ENCODE data around the gene ABCG5. TPM values are rescaled to one million over a fixed set of nuclear protein-coding genes. Genes with fewer than 3 reads are reported as not detected.
A peak's percentile ranks its signal among the peaks of the same experiment; 100 is the strongest.

The ABCG5 gene
- total RNA-seq, 2 donors from 2014 or later: 0.09 to 0.14 TPM

DNA sequence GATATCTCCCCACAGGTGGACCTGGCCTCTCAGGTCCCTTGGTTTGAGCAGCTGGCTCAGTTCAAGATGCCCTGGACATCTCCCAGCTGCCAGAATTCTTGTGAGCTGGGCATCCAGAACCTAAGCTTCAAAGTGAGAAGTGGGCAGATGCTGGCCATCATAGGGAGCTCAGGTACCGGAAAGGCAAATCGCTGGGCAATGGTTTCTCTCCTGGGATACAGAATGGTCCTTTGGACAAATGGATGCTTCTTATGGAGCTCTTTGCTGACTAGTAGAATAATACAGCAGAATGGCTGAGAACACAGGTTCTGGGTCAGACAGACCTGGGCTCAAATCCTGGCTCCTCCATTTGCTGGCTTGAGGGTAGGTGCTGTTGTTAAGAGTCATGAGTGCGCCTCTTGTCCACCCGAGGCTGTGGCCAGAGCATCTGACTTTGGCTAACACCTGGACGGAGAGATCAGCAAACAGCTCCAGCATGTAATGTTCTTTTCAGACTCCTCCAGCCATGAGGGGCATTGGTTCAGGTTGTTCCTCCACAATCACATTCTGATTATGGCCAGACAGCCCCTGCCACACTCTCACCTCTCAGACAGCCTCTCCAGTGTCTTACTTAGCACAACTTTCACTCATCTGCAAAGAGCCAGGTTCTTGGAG, 7.6 kb upstream of the ABCG5 start:
- DNase-seq: no peak
- no peak for ATAC-seq
- intact Hi-C loops (cut with DNase I, micrococcal nuclease): no loop called here

DNA sequence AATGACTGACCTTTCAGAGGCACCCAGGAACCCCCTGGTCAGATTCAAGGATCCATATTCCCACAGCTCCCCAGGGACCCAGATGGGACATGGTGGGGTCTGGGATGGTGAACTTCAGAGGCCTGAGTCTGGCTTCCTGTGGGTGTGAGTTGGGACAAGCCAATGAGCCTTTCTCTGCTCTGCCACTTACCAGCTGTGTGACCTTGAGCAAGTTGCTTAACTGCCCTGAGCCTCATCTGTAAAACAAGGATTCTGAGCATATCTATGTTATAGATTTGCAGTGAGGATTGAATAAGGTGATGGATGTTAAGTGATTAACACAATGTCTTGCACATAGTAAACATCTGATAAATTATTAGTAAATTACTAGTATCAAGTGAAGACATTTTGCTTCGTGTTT, 6.5 kb upstream of the ABCG5 start:
- no peak for ATAC-seq
- DNase-seq: no peak
- intact Hi-C loops (cut with DNase I, micrococcal nuclease): no loop called here

DNA sequence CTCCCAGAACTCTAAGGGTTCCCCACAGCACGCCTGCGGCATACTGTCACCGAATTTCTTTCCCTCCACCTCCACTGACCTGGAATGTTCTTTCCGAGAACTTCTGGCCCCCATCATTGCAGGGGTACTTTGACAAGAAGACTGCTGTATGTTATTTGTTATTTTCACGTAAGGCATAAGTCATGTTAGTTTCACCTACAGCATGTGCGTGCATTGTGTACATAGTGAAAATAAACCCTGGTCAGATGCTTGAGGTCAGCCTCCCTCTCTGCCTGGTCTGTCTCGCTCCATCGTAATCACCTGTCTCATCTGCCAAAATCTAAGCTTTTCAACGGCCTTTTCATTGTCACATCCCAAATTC, 4.2 kb upstream of the ABCG5 start:
- intact Hi-C loops (cut with DNase I, micrococcal nuclease): no loop called here
- ATAC-seq (no peak), DNase-seq (no peak)

DNA sequence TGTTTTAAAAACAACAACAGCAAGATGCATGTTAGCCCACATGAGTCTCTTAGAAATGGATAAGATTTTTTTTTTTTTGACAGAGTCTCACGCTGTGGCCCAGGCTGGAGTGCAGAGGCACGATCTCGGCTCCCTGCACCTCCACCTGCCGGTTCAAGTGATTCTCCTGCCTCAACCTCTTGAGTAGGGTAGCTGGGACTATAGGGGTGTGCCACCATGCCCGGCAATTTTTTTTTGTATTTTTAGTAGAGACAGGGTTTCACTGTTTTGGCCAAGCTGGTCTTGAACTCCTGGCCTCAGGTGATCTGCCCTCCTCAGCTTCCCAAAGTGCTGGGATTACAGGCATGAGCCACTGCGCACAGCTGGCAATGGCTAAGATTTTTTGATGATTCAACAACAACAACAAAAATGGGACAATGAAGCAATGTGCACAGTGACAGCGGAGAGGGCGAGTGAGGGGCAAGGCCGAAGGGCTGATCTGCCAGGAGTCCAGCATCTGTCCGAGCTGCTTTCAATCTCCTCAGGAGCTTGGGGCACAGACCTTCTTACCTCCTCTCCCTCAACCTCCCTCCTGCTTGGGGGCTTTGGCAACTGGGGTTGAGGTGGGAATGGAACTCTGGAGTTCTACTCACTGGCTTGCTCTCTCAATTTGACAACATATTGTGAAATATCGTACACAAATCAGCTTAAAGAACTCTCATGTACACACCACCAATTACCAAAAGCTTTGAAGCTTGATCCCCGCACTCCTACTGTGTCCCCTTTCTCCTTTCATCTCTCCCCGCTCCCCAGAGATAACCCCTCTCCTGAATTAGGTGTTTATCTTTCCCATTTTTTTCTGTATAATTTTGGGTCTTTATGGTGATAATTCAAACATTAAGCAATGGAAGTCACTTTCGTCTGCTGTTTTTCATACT, 3.6 kb upstream of the ABCG5 start:
- intact Hi-C loops (cut with DNase I, micrococcal nuclease): no loop called here
- no peak for ATAC-seq
- no peak for DNase-seq

DNA sequence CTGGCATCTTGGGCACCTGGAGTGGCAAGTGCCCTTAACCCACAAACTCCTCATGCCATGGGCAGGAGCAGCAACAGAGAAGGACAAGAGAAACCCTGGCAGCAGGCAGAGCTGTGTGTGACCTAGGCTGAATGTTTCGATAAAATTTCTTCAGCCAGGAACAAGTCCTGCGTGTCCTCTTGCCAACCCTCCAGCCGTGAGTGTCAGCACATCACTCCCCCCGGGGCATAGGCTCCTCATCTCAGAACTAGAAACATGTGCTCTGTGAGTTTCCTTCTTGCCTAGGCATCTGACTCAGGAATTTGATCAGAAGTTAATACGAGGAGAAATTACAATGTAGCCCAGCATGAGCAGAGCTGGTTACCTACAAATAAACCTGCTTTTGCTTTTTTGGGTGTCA, 2.3 kb upstream of the ABCG5 start:
- ATAC-seq: no peak
- intact Hi-C loops (cut with DNase I, micrococcal nuclease): no loop called here
- DNase-seq: no peak

DNA sequence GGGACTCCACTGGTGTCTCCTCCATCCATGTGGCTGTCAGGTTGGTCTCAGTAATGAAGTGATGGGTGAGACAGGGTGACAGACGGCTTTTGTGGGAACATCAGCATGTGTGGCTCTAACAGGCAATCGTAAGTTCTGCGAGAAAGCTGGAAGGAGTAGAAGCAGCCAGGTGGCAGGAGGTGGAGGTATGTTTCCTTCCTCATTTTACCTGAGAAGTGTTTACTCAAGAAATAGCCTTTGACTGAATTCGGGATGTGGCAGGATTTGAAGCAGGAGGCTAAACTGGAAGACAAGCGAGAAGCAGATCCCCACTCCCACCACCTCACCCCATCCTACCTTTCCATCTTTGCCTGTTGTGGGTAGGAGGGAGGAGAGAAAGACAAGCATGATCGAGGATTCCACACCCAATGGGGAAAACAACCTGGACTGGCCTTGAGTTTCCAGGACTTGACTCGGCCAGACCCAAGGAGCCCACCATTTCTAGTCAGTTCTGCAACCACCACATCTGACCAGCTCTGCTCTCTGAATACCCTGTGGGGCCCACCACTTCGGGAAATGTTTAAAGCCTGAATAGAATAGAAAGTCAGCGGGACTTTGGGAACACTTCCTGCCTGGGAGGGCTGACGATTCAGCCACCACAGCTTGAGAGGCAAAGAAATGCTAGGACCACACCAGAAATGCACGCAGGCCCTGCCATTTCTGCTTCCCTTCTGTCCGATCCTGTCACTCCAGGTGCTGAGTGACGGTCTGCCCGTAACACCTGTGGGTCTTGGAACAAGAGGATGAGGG, 1.3 kb upstream of the ABCG5 start:
- ATAC-seq (no peak), DNase-seq (no peak)
- intact Hi-C loops (cut with DNase I, micrococcal nuclease): no loop called here

DNA sequence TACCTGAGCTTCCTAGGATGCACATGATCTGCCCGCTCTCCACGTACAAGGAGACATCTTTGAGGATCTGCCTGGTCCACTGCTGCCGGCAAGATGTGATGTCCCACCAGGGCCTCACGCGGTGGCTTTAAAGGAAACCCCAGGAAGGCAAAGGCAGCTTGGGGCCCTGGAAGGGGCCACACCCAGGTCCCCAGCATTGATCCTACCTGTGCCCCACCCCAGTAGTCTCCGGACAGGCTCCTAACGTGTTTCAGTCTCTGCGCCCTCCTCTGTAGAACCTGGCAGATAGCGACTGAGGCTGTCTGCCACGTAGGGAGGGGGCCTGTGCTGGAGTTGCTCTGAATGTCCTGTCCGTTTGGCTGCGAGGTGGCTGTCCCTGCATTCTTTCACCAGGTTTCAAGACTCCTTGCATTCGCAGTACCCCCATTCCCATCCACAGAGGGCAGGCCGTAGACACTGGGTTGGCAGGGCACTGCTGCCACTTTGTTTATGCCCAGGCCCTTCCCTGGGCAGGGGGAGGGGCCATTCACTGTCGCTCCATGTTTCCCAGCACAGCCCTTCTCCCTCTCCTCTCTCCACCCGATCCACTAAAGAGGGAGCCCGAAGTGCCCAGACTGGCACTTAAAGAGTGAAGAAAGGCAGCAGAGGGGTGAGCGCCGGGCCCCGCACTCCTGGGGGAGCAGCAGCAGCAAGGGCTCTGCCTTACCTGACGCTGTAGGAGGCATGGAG, 644 bp downstream of the ABCG5 start:
- intact Hi-C loops (cut with DNase I, micrococcal nuclease): no loop called here
- ATAC-seq: no peak
- no peak for DNase-seq

DNA sequence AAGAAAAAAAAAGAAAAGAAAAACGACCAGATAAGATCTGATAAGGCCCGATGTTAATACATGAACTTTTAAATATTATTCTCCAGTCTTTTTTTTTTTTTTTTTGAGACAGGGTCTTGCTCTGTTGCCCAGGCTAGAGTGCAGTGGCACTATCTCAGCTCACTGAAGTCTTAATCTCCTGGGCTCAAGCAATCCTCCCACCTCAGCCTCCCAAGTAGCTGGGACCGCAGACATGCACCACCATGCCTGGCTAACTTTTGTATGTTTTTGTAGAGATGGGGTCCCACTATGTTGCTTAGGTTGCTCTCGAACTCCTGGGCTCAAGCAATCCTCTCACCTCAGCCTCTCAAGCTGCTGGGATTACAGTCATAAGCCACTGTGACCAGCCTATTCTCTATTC, 1.6 kb downstream of the ABCG5 start:
- ATAC-seq: no peak
- intact Hi-C loops (cut with DNase I, micrococcal nuclease): no loop called here
- no peak for DNase-seq

DNA sequence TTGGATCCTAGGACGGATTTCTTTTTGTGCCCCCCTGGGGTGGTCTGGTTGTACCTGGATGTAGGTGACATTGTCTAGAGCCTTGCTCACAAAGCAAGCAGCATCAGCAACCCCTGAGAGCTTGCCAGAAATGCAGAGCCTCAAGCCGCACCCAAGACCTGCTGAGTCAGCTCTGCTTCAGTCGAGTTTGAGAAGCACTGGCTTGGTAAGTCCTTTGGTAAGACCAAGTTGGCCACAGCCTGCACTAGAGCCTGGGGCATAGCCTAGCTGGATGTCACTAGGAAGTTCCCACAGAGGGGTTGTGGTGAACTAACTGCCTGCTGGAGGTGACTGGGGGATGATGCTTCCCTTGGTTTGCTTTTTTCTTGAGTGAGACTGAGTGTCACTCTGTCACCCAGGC, 6.2 kb downstream of the ABCG5 start:
- intact Hi-C loops (cut with DNase I, micrococcal nuclease): no loop called here
- ATAC-seq (peak; percentile 51), DNase-seq (no peak)

DNA sequence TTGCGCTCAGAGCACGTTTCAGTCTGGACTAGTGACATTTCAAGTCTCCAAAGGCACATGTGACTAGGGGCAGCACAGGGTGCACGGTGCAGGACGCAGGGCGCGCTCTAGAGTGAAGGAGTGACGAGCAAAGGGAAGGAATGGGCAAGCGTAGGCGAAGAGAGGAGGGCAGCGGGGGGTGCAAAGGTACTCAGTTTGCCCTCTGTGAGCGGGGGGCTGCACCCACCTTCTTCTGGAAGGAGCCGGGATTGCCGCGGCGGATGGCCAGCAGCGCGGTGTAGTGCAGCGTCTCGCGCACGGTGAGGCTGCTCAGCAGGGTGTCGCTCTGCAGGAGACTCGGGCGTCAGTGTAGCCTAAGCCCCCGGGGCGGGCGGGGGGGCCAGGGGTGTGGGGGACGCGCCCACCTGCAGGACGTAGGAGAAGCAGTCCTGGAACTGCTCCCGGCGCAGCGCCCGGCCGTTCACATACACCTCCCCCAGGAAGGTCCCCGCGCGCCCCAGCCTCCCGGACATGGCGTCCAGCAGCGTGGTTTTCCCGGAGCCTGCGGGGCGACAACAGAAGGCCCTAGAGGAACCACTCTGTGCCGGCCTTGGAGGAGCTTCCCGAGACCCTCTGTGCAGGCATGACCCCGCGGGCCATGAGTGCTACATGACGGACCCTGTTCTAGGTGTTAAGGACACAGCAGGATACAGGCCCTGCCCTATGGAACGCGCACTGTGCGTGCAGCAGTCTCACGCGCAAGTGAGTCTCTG, 6.9 kb downstream of the ABCG5 start:
- ATAC-seq: peak; percentile 78
- DNase-seq: peak in 1 of 2 donors; percentile 23
- intact Hi-C loops (cut with DNase I, micrococcal nuclease): no loop called here

DNA sequence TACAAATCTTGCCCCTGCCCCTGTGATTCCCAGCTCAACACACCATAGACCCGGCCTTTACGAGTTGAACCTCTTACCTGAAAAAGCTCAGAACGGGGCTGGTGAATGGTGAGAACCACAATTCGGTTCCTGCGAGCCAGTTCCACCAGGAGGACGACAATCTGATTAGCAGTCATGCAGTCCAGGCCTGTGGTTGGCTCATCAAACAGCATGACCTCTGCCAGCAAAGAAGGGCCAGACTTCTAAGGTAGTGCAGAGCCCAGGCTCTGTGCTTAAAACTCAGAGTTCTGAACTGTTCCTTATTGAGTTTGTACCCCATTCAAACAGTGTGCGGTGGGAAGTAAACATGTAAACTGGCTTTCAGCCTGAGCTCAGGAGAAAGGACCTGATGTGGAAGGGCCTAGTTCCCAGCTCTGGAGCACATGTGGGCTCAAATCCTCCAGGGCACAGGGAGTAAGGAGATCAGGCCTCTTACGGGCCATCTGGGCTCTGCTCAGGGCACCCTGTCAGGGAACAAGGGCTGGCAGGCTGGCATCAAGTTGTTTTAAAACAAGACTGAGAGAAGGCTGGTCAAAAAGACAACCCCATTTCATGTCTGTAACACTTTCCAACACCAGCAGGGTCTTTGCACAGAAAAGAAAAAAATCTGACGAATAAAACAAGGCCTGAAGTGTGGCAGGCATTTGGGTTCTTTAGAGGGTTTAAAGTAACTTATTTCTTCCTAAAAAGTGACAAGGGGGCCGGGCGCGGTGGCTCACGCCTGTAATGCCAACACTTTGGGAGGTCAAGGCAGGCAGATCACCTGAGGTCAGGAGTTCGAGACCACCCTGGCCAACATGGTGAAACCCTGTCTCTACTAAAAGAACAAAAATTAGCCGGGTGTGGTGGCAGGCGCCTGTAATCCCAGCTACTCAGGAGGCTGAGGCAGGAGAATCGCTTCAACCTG, 12.1 kb downstream of the ABCG5 start:
- DNase-seq: no peak
- intact Hi-C loops (cut with DNase I, micrococcal nuclease): no loop called here
- ATAC-seq: no peak

DNA sequence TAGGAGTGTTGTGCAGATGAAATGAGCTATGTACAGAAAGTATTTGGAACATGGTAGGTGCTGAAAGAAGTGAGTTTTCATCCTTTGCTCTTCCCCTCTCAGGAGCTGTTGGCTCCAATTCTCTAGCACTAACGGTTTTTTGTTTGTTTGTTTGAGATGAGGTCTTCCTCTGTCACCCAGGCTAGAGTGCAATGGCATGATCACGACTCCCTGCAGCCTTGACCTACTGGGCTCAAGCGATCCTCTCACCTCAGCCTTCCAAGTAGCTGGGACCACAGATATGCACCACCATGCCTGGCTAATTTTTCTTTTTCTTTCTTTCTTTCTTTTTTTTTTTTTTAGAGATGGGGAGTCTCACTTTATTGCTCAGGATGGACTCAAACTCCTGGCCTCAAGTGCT, 12.8 kb downstream of the ABCG5 start:
- intact Hi-C loops (cut with DNase I, micrococcal nuclease): no loop called here
- no peak for DNase-seq
- no peak for ATAC-seq

DNA sequence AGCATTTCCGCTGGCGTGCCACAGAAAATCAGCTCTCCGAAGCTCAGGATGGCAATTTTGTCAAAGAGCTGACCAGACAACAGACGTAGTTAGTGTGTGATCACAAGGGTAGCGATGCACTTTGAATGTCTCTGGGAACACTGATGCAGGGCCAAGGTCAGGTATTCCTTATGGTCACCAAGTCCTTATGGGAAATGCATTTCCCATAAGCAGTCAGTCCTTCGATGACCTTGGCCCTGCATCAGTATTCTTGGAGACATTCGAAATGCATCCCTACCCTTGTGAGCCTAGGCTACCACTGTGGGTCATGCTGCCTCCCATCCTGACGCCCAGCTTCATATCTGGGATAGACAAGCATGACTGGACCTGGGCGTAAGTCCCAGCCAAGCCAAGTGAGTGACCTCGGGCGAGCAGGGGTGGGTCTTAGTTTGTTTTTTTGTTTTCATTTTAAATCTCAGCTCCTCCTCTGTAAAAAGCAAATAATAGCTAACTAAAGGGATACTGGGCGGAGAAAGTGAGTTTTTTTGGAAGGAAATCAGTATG, 13.6 kb downstream of the ABCG5 start:
- intact Hi-C loops (cut with DNase I, micrococcal nuclease): no loop called here
- DNase-seq: no peak
- ATAC-seq: no peak

DNA sequence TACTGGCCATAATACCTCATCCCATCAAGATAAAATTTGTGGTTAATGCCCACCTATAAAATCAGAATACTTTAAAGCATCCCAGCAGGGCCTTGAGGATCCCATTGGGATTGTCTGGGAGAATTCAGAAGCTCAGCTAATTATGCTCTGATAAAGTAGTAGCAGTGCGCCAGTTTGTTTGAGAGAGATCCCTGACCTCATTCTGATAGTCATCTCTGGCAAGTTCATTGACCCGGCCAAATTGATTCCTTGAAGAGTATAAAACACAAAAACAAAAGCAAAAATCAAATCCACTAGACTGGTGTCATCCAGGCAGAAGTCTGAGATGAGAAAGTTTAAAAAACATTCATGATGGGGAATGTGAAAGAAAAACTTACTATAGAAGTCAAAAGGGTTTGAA, 14.1 kb downstream of the ABCG5 start:
- DNase-seq (no peak), ATAC-seq (no peak)
- intact Hi-C loops (cut with DNase I, micrococcal nuclease): no loop called here

DNA sequence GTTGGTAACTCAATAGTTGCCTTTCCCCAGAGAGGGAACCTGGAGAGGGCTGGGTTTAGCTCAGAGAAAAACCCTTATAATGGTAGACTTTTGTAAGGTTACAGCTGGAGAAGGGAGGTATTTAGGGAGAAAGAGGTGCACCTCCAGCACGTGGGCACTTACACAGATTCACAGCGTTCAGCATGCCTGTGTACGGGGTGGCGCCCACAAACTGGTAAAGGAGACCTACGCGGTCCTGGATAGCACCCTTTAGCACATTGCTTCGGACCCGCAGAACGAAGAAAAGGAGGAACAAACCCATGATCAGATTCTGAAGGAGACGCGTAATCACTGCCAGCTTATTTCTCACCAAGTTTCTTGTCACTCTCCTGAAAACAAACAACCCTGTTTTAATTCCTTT, 14.9 kb downstream of the ABCG5 start:
- ATAC-seq: no peak
- intact Hi-C loops (cut with DNase I, micrococcal nuclease): no loop called here
- no peak for DNase-seq

DNA sequence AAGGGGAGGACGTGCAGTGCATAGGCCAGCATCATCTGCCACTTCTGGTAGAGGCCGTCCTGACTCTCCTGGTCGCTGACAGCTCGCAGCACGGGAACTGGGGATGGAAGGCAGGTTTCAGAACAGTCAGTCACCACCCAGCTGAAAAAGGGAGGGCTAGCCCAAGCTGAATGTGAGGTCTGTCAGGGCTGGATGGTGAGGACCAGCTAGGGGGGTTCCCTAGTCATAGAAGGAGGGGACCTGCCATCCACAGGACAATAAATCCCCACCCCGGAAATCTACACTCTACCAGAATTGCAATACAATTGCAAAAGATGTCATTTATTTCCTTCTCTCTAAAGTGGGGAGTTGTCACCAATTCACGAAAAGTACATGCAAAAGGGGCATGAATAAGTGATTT, 15.8 kb downstream of the ABCG5 start:
- intact Hi-C loops (cut with DNase I, micrococcal nuclease): no loop called here
- no peak for DNase-seq
- ATAC-seq: no peak

DNA sequence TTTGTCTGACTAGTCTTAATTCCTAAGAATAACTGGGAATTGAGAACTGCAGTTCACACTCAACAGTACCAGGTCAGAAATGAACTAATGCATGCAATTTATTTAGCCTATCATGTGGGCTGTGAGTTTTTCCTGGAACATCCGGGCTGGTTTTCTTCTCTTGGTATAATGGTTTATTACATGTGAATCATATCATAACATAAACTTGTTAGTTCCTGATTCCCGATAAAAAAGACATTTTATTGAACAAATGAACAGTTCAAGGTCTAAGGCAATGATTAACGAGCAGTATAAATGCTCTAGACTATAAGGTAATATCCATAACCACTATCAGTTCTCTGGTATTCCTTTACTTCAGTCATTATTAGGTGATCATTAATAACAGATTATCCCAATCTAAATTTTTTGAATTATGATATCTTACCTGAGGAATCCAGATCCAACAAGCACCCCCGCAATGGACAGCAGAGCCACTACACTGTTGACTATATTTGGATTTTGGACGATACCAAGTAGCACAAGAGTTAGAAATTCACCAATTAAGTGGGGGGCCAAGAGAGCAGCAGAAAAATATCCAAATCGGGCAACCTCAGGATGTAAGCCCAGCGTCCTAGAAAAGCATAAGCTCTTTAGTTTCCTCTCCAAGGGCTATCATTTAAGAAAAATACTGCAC, 19.0 kb downstream of the ABCG5 start:
- no peak for DNase-seq
- ATAC-seq: peak; percentile 78
- intact Hi-C loops (cut with DNase I, micrococcal nuclease): no loop called here

Measured in left colon (tissue), 2 donors.